Left lung (tissue), 10 donors: ENCODE measurements around the gene ZCWPW2. TPM values are rescaled to one million over a fixed set of nuclear protein-coding genes. Genes with fewer than 3 reads are reported as not detected.

ENCODE experiments used
- ATAC-seq: fragments of 200-7000 bp; cut with Tn5 transposase; one replicate; pipeline ENCODE4 v1.9.1; 2020; ENCODE audit warnings: moderate library complexity
- DNase-seq, 4 donors: peaks; one replicate each; pipeline ENCODE4 v3.0.0-alpha.2; 2013 to 2020
- H3K27ac ChIP-seq, 2 donors: fragments of 200-600 bp; sonication (generic) in 1 of 2; one replicate each; pipeline versions ENCODE4 v1.5.0 to v1.8.0; 2020 to 2021
- H3K27me3 ChIP-seq, 2 donors: fragments of 200-600 bp; sonication (generic) in 1 of 2; one replicate each; pipeline versions ENCODE4 v1.5.0 to v1.8.0; 2020 to 2021
- H3K36me3 ChIP-seq, 2 donors: fragments of 200-600 bp; sonication (generic) in 1 of 2; one replicate each; pipeline versions ENCODE4 v1.5.0 to v1.8.0; 2020 to 2021
- H3K4me1 ChIP-seq, 2 donors: fragments of 200-600 bp; one replicate each; pipeline ENCODE4 v1.8.0; 2021
- H3K4me3 ChIP-seq, 2 donors: fragments of 200-600 bp; sonication (generic) in 1 of 2; one replicate each; pipeline versions ENCODE4 v1.5.0 to v1.8.0; 2020 to 2021; ENCODE audit warnings: mild to moderate bottlenecking in 1 of 2
- H3K9me3 ChIP-seq, 2 donors: fragments of 200-600 bp; sonication (generic) in 1 of 2; one replicate each; pipeline versions ENCODE4 v1.5.0 to v1.8.0; 2020 to 2021
- intact Hi-C, 2 donors: fragments of 100-400 bp; cut with DNase I; formaldehyde crosslinking; loops; one replicate each; pipeline versions ENCODE4 v1.11.2 to v1.14.2; 2022
- polyA plus RNA-seq, 6 donors: library from polyadenylated mRNA; unstranded; fragments of 120-200 nt; gene quantifications; one replicate each; pipeline ENCODE4 v1.2.1, GENCODE V29; 2013; ENCODE audit not compliant: insufficient read length in 6 of 6
- total RNA-seq, 2 donors: library from RNA; stranded (reverse); fragmentation: NEBNext Ultra II Directional; extraction: Animal tissue kit (Norgen Biotek cat#: 25700); gene quantifications; one replicate each; pipeline ENCODE4 v1.2.1, GENCODE V29; 2021
- TF ChIP-seq, protein P1 (sequence below), 2 donors: fragments of 200-600 bp; sonication (generic) in 1 of 2; IDR thresholded peaks; one replicate each; pipeline versions ENCODE4 v1.5.0 to v1.8.0; 2021; ENCODE audit warnings: antibody characterized with exemption in 2 of 2
- donor health status: DM: no; HTN: yes; CAD: no.
- donor health status: DM: no; HTN: no; CAD: no.

Gene ZCWPW2
- total and polyA plus RNA-seq, 8 donors: 0.84 to 3.4 (median 2.3) TPM

DNA sequence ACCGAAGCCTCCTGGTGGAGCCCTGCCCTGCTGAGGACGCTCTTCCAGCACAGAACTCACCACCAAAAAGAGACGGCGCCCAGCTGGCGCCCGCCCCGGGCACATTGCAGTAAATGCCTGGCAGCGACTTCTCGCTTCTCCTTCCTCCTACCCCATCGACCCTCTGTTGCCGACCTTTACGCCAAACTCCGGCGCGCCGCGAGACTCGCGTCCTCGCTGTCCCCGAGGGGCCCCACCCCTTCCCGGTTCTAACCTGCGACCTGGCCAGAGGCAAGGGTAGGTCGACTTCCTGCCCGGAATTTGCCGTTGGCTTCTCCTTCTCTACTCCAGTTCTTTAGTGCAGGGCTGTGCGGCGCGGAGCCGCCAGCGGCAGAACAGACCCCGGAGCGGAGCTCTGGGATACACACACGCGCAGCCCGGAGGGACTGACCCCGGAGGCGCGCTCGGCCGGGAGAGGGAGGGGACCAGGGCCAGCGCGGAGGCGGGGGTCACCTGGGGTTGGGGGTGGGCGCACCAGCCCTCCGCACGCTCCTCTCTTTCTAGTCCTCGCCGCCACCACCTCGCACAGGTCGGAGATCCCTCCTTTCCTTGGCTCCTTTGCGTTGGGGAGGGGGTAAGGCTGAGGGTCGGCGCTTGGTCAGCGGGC lies 226.7 kb downstream of the ZCWPW2 start:
- H3K27me3 ChIP-seq: peaks cover 25 to 66% of the 10 kb centered on the region in 2 donors

More for the DNA sequence above, 226.7 kb downstream of the ZCWPW2 start:
- TF ChIP-seq, protein P1, sequence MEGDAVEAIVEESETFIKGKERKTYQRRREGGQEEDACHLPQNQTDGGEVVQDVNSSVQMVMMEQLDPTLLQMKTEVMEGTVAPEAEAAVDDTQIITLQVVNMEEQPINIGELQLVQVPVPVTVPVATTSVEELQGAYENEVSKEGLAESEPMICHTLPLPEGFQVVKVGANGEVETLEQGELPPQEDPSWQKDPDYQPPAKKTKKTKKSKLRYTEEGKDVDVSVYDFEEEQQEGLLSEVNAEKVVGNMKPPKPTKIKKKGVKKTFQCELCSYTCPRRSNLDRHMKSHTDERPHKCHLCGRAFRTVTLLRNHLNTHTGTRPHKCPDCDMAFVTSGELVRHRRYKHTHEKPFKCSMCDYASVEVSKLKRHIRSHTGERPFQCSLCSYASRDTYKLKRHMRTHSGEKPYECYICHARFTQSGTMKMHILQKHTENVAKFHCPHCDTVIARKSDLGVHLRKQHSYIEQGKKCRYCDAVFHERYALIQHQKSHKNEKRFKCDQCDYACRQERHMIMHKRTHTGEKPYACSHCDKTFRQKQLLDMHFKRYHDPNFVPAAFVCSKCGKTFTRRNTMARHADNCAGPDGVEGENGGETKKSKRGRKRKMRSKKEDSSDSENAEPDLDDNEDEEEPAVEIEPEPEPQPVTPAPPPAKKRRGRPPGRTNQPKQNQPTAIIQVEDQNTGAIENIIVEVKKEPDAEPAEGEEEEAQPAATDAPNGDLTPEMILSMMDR (IDR thresholded peaks at IDR 0.05): no peak
- DNase-seq: peak; percentile 30 to 80 (median 32)
- intact Hi-C loops: no loop called here
- Histone ChIP-seq H3K4me1 (peaks cover 0 to 12% of the 10 kb centered on the region in 2 donors), H3K36me3 (no peaks in the 10 kb centered on the region), H3K27ac (no peak overlapping the region), H3K4me3 (peak overlapping the region; percentile 38), H3K9me3 (no peaks in the 10 kb centered on the region)
- peak; percentile 75 for ATAC-seq

Other genes with a start within 250 kb of the ZCWPW2 start
- gene CMC1, start 107.1 kb upstream of the ZCWPW2 start, total RNA-seq: 10 to 100 TPM; 18.6 to 20.1 TPM
- gene CMC1, start 107.1 kb upstream of the ZCWPW2 start, polyA plus RNA-seq: 10 to 100 TPM; 22.6 to 34.5 (median 28.1) TPM
- gene AZI2, start 103 bp downstream of the ZCWPW2 start, total RNA-seq: 10 to 100 TPM; 70.6 to 83.2 TPM
- 100 to 1,000 TPM; 106 to 154 (median 117) TPM for gene AZI2, start 103 bp downstream of the ZCWPW2 start, polyA plus RNA-seq